ENCODE data around the gene CISD2.
"Not testable (repeated sequence)": the region's sequence is repeated elsewhere in the genome, so short reads cannot be mapped to it uniquely, and the experiment has no call there.

- TF ChIP-seq, protein P1, sequence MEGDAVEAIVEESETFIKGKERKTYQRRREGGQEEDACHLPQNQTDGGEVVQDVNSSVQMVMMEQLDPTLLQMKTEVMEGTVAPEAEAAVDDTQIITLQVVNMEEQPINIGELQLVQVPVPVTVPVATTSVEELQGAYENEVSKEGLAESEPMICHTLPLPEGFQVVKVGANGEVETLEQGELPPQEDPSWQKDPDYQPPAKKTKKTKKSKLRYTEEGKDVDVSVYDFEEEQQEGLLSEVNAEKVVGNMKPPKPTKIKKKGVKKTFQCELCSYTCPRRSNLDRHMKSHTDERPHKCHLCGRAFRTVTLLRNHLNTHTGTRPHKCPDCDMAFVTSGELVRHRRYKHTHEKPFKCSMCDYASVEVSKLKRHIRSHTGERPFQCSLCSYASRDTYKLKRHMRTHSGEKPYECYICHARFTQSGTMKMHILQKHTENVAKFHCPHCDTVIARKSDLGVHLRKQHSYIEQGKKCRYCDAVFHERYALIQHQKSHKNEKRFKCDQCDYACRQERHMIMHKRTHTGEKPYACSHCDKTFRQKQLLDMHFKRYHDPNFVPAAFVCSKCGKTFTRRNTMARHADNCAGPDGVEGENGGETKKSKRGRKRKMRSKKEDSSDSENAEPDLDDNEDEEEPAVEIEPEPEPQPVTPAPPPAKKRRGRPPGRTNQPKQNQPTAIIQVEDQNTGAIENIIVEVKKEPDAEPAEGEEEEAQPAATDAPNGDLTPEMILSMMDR (IDR thresholded peaks at IDR 0.05 in 8 of 11, conservative IDR thresholded peaks at IDR 0.05 in 3 of 11), result not testable (repeated sequence)
- not testable (repeated sequence) for TF ChIP-seq POLR2A, POLR2AphosphoS5 (IDR thresholded peaks at IDR 0.05)
These were observed 49.7 kb upstream of the CISD2 start for GRCh38 chr4:102819100-102819499.

All from spleen (tissue), 7 donors.